ENCODE measurements around the gene SNX10.

Gene SNX10

DNA sequence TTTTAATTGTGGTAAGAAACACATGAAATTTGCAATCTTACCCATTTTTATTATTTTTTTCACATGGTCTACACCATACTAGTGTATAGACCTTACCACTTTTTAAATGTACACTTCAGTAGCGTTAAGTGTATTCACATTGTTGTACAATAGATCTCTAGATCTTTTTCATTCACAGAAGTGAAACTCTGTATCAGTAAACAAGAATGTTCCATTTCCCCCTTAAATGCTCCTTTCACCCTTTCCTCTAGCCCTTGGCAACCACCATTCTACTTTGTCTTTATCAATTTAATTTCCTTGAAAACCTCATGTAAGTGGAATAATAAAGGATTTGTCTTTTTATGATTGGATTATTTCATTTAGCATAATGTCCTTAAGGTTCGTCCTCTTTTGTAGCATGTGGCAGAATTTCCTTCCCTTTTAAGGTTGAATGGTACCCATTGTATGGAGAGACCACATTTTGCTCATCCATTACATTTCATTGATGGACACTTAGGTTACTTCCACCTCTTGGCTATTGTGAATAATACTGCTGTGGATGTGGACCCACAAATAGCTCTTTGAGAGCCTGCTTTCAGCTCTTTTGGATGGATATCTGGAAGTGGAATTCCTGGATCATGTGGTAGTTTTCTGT, 45.7 kb downstream of the SNX10 start:
- no peak for DNase-seq (ENCODE audit: low read depth)

DNA sequence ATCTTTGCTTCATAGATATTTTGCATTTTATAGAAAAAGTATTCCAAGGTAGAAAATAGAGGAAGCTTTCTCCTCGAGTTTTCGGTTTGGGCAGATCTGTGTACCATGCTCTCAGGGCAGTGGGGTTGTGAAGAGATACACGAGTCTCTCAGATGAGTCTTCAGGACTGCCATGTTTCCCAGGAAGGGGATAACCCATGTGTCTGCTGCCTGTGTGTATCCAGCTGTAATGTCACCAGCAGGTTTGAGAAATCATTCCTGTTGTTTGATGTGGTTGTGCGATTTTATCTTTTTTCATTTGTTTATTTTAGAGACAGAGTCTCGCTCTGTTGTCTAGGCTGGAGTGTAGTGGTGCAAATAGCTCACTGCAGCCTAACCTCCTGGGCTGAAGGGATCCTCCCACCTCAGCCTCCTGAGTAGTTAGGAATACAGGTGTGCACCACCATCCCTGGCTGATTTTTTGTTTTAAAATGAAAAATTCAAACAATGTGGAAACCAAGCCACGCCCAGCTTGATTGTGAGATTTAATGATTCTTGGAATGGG, 48.9 kb downstream of the SNX10 start:
- no peak for DNase-seq (ENCODE audit: low read depth)

DNA sequence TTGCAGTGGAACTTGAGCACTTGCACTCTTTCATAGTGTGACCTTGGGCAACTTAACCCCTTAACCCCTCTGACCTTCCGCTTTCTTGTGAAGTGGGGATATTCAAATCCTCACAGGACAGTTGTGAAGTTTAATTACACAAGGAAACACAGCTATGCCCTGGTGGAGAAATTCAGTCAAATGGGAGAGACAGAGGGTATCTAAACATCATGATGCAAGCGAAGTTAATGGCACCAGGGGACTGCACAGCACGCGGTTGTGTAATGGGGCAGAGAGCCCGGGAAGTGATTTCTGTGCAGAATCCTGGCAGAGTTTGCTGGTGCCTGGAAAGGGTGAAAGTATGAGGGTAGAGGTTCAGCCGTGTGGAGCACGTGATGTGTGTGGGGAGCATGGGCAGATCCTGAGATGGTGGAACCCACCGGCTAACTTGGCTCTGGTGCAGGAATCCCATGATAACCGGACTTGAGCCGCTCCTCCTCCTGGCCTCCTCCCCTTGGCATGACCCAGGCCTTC, 51.7 kb downstream of the SNX10 start:
- DNase-seq (ENCODE audit: low read depth): no peak

DNA sequence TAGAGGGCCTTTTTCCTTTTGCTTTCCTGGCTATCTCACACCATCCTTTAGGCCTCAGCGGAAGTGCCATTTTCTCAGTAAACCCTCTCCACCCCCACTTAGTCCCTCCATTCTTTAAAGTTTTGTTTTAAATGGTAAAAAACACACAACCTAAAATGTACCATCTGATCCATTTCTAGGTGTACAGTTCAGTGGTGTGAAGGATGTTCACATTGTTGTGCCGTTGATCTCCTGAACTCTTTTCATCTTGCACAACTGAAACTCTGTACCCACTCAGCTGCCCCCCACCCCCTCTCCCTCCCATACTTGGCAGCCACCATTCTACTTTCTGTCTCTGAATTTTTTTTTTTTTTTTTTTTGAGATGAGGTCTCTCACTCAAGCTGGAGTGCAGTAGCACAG, 52.2 kb downstream of the SNX10 start:
- DNase-seq (ENCODE audit: low read depth): no peak

DNA sequence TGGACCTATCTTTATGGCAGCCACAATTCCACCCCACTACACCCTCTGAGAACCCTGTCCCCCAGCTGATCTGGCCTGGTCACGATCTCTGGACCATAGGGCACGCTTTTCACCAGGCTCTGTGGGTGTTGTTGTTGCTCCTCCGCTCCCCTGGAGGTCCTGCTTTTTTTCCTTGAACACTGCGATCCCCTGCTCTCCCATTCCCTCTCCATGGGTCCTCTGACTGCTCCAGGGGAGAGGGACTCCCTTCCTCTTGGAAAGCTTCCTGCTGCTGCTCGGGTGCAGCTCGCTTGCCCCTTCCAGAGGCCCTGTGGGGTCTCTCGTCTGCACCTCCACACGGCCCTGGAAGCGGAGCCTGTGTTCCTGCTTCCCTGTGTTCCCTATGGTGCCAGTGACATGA, 53.5 kb downstream of the SNX10 start:
- DNase-seq (ENCODE audit: low read depth): no peak

DNA sequence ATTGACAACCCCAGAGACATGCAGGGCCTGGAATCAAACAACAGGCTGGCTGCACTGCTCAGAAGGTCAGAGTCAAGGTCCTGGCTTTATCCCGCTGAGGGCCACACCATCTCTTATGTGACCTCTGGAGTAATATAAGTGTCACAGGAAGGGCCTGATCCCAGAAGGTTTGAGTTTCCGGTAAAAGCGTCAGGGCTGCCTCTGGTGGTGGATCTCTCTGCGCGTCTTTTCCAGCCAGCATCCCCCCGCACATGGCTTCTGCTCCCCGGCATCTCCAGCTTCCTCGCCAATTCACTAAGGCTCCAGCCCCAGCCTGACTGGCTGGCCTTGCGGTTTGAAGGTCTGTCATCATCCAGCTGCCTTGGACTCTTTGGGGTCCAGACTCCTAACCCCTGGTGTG, 54.2 kb downstream of the SNX10 start:
- no peak for DNase-seq (ENCODE audit: low read depth)

DNA sequence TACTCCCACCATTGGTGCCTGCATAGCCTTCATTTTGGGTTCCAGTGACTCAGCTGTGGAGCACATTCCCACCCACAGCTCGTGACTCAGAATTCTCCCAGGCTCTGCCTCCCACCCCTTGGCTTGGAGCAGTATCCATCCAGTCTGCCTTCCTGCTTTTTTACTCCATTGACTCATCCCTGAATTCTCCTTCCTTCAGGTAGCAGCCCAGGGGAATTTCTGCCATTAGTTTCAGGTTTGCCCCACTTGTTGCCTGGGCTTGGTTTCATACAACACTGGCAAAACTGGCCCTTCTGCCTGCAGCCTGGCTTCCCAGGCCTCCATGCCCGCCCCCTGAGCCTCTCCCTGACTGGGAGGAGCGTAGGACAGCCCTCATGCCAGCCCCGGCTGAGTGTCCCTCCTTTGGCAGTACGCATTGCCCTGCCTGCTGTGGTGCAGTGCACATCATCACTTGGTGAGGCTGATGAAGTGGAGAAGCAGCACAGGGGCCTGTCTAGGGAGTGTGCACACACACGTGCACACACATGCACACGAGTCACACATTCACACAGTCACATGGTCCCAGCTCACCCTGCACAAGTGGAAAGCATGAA, 55.0 kb downstream of the SNX10 start:
- DNase-seq (ENCODE audit: low read depth): peak; percentile 30

DNA sequence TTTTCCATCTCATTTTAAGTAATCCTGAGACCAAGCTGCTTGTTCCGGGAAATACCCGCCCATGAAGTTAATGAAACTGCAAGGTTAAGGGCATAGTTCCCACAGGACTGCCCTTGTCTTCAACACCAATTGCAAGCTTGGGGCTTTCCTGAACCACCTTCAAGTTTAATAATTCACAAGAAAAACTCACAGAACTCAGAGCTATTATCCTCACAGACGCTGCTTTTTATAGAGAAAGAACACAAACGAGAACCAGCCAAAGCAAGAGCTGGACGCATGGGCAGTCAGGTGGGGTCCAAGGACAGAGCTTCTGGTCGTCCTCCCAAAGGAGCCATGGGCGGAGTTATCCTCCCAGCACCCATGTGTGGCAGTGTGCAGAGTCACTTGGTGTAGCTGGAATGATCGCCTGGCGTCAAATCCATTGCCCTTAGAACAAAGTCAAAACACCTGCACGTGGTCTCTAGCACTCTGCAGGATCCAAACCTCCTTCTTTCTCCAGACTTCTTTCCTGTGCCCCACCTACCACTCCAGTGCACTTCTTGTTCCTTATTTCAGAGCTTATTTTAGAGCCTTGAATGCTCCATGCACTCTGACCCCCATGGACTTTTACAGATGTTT, 56.7 kb downstream of the SNX10 start:
- no peak for DNase-seq (ENCODE audit: low read depth)

DNA sequence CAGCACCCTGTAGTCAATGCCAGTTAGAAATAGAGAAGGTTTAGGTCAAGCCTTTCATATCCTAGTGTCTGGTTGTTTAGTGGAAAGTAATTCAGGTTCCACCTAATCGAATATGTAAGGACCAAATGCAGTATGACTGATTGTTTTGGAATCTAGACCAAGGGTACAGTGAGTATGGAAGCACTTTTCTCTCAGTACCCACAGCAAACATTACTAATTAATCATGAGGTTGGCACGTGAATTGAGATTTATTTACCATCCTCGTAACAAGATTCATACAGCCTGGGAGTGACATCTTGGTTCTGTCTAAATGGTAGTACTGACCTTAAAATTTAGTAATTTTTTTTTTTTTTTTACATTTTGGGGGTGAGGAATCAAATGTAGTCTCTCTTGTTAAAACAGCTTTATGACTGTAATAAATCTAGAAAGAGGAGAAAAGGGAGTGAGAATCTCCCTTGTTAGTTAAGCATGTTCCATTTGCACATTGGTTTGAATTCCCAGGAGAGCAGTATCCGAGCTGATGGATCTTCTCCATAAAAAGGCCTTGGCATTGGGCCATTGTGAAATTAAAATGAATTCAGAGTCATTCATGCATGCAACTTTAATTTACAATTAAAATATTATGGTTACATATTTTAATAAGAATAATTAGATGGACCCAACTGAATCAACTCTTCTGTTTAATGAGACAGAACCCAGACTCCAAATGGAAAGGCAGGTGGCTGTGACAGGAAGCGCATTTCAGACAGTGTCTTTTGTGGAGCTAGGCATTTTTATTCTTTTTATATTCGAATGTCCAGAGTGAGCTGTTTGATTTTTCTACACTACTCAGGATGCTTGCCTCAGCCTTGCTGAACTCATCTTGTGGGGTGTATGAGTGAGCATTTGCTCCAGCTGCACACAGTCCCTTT, 57.6 kb downstream of the SNX10 start:
- no peak for DNase-seq (ENCODE audit: low read depth)

DNA sequence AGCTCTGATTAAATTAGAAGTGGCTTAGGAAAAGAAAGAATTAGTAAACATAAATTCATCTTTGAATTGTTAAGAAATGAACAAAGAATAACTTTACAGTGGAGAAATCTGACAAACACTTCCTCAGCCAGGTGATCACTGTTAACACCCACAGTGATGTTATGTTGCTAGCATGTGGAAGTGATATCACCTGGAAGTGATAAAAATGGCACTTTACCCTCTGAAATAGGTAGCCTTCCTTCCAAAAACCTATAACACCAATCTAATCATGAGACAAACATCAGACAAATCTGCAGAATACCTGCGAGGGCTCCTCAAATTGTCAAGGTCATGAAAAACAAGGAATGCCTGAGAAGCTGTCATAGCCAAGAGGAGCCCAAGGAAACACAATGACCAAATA, 59.5 kb downstream of the SNX10 start:
- DNase-seq (ENCODE audit: low read depth): no peak

DNA sequence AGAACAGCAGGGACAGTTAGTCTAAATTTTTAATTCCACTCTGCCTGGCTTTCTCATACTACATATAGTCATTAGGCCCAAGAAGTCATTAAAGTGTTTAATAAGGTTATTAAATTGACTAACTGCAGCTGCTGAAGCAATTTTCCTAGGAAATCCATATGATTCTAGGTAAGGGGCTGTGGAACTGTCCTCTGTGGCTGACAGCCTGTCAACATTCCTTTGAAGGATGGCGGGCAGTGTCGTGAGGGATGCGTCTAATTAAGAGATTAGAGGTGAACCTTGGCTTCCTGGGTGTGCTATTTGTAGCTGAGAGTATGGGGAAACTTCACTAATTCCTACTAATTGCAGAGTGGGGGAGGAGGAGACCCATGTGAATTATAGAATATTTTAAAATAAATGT, 64.6 kb downstream of the SNX10 start:
- DNase-seq (ENCODE audit: low read depth): no peak

DNA sequence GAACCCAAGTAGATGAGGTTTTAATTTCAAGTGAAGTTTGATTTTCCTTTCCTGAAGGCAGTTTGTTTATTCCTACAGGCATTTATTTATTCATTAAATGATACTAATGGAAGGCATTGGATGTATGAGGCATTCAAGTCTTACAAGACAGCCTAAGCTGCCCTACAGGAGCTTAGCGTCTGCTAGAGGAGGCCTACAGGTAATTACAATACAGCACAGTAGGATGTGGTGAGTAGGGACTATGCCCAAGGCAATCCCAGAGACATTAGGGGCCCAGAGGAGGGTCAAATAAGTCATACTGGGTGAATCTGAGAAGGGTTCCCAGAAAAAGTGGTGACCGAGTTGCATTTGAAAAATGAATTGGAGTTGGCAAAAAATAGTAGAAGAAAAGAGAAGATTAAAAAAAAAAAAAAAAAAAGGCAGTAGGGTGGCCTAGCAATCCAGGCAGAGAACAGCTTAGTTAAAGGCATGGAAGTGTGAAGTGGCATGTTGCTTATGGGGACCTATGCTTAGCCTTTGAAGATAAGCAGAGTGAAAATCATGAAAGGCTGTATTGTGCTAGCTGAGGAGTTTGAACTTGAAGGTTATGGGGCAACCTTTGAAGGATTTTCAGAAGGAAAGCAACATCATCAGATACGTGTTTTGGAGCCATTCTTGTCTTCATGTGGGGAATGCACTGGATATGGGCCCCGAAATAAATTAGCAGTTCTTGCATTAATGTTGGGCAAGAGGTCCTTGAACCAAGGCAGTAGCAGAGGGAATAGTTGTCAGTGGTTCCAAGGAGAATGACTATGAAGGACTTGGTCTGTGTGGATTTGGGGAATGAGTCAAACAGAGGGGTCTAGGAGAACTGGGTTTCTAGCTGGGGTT, 65.5 kb downstream of the SNX10 start:
- no peak for DNase-seq (ENCODE audit: low read depth)

DNA sequence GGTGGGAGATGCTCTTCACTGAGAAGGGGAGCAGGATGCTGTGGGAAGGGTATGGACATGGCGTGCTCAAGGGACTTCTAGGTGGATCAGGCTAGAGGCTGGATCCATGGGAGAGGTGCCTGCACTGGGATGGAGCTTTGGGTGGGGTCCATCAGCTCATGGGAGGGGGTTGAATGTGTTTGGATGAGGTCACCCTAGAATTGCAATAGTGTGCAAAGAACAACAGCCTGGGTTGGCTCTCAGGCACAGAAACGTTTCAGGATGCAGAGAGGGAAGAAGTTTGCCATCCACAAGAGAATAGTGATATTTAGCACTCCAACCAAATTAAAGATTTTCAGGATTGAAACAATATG, 66.1 kb downstream of the SNX10 start:
- DNase-seq (ENCODE audit: low read depth): no peak

DNA sequence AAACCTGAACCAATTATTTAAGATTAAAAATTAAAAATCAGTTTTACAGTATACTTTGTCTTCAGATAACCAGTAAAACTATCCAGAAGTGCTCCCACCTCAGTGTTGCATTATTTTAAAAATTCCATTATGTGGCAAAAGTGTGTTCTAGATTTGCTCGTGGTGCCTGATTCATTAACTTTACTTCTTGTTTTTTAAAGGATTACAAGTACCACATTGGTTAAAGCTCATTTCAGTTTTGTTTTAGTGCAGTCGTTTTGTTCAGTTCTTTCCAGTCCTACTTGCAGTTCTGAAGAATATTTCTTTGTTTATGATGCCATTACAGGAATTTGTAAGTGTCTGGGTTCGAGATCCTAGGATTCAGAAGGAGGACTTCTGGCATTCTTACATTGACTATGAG, 69.0 kb downstream of the SNX10 start:
- no peak for DNase-seq (ENCODE audit: low read depth)

DNA sequence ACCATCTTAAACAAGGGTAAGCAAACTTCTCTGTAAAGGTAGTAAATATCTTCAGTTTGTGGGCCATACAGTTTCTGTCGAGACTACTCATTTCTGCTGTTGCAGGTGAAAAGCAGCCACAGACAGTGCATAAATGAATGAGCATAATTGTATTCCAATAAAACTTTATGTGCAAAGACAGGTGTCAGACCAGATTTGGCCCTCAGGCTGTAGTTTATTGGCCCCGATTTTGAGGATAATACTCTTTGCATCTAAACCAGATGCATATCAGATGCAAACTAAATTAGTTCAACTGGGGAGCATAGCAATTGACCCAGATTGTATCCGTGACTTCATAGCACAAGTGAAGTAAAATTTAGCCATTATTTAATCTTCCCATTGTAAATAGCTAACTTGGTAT, 70.0 kb downstream of the SNX10 start:
- DNase-seq (ENCODE audit: low read depth): no peak

DNA sequence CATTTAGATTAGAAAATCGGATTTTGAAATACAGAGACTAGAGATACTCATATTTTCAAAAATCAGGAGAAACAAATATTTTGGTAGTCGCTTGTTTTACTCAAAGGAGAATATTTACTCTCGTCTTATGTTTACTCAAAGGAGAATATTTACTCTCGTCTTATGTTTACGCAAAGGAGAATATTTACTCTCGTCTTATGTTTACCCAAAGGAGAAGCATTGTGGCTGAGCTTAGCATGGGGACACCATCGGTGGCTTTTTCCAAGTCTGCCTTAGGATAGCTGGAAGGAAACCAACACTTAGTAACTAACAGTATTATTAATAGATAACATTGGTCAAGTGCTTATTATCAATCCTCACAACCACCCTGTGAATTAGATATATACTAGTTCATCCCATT, 71.8 kb downstream of the SNX10 start:
- no peak for DNase-seq (ENCODE audit: low read depth)

DNA sequence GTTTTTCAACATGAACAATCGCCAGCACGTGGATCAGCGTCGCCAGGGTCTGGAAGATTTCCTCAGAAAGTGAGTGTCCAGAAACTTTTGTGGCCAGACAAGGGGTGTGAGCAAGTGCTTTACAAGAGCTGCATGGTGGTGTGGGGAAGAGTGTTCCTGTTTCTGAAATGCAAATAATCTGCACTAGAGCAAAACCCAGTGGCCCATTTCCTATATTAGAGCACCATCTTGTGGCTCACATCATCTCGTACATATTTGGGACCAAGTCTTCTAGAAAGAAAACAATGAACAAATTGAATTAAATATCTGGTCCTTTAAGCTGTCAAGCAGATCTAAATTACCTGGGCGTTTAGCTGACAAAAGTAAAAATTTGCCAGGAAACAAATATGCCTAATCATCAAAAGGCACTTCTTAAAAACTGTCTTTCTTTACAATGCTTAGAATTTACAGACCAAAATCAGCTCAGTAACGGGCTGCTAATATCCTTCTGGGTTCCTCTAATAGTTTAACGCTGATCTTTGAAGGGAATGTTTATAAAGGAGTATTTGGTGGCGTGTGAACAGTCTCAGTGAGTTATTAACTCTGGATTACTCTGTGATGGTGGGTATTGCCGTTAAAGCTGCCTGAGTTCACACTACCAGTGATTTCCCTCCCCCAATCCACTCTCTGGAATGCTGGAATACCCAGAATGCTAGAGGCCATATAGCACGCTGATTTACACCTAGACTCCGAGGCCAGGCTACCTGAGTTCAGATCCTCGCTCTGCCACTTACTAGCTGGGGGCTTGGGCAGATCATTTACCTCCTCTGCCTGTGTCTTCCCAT, 73.6 kb downstream of the SNX10 start:
- peak; percentile 63 for DNase-seq (ENCODE audit: low read depth)

DNA sequence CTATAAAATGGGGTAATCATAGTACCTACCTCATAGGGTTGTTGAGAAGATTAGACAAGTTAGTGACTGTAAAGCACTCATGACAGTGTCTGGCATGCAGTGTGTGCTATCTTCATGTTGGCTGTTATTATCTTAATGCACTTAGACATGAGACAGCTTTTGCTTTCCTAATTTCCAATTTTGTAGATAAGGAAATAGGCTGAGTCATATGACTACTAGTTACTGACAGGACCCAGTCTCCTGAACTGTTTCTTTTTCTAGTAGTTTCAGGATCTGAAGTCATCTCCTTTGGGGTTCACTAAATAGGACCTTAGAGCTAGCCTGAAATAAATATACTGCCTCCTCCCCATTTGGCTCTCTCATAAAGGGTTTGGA, 74.2 kb downstream of the SNX10 start:
- DNase-seq (ENCODE audit: low read depth): no peak

DNA sequence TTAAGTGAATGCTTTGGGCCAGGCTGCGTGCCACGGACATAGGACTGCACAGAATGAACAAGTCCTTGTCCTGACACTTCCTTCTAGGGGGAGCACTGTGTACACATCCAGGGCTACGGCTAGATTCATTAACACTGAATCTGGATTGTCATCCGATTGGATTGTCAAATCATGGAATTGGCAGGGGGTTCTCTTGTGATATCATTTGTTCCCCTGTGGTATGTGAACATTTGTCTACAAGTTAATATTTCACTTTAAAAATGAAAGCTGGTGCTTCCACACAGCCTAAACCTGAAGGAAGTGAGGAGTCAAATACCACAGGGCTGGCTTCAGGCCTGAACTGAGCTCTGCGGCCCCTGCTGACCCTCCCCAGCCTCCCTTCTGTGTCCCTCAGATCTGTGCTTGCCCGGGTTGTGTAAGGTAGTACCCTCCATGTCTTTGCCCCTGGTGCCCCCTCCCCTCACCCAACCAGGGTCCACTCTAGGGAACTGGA, 75.6 kb downstream of the SNX10 start:
- no peak for DNase-seq (ENCODE audit: low read depth)

DNA sequence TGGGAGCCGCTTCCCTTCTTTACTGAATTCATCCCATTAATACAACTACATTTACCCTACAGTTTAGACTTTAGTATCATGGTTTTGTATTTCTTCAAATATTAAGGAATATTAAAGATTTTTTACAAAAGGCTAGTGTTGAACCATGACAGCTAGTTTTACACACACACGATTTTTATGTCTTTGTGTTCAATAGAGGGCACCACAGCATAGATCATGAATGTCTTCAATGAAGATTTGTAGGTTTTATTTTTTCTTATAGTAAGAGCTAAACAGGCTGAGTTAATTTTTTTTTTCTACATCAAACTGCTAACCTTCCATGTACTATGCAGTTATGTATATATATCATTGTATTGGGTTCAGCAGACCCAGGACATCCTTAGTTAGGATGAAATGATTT, 76.9 kb downstream of the SNX10 start:
- no peak for DNase-seq (ENCODE audit: low read depth)
